IMR-90 (cell line): ENCODE results near the gene ILF3. TPM values are rescaled to one million over a fixed set of nuclear protein-coding genes. Genes with fewer than 3 reads are reported as not detected.

Experiments used
- ATAC-seq: fragments of 200-7000 bp; cut with Tn5 transposase; 2 replicates; pipeline ENCODE4 v1.9.1; 2020; ENCODE audit warnings: low read depth, mild to moderate bottlenecking, moderate library complexity
- BruUV-seq: library from RNA; stranded (reverse); fragments of 400-500 nt; replicated peaks from 2 replicates; lab custom pipeline; 2021; lab: Mats Ljungman, UMichigan
- CTCF ChIA-PET: fragments of 300-600 bp; formaldehyde crosslinking; extraction: SDS; loops from one replicate; lab custom pipeline; 2021; ENCODE audit warnings: antibody characterized with exemption; lab: Yijun Ruan, JAX
- POLR2A ChIA-PET: fragments of 300-600 bp; sonication (Branson Sonifier 250); formaldehyde crosslinking; loops from one replicate; lab custom pipeline; 2022; ENCODE audit warnings: antibody characterized with exemption; ENCODE audit not compliant: unreplicated experiment; lab: Charles Lee
- DNase-seq: peaks from one replicate; pipeline ENCODE4 v3.0.0; 2013
- H2AFZ ChIP-seq: replicated peaks from 2 replicates; pipeline ENCODE3; 2013; ENCODE audit warnings: low read length, mild to moderate bottlenecking; ENCODE audit not compliant: poor library complexity
- H2AK5ac ChIP-seq: 2 replicates; pipeline ENCODE4 v1.6.1; 2013; ENCODE audit warnings: low read depth, low read length, inconsistent platforms
- H2AK9ac ChIP-seq: replicated peaks from 2 replicates; pipeline ENCODE3; 2013; ENCODE audit warnings: mild to moderate bottlenecking, low read depth, low read length, moderate library complexity; ENCODE audit not compliant: poor library complexity
- H2BK120ac ChIP-seq: 2 replicates; pipeline ENCODE4 v1.6.1; 2013; ENCODE audit warnings: low read depth, low read length, inconsistent platforms
- H2BK15ac ChIP-seq: 3 replicates; pipeline ENCODE4 v1.6.1; 2013; ENCODE audit warnings: low read depth, low read length, inconsistent platforms
- H2BK20ac ChIP-seq: 2 replicates; pipeline ENCODE4 v1.6.1; 2013; ENCODE audit warnings: low read depth, mild to moderate bottlenecking, inconsistent platforms, low read length, moderate library complexity
- H2BK5ac ChIP-seq: 2 replicates; pipeline ENCODE4 v1.6.1; 2013; ENCODE audit warnings: mild to moderate bottlenecking, low read depth, low read length, inconsistent platforms; ENCODE audit not compliant: poor library complexity, severe bottlenecking
- H3K14ac ChIP-seq: replicated peaks from 2 replicates; pipeline ENCODE4 v1.6.1; 2013; ENCODE audit warnings: low read depth, low read length, inconsistent platforms
- H3K18ac ChIP-seq: 2 replicates; pipeline ENCODE4 v1.6.1; 2013; ENCODE audit warnings: low read depth, low read length, control low read depth
- H3K23ac ChIP-seq: 2 replicates; pipeline ENCODE4 v1.6.1; 2013; ENCODE audit warnings: low read depth, low read length, inconsistent platforms
- H3K27ac ChIP-seq: 2 replicates; pipeline ENCODE4 v1.5.1; 2013; ENCODE audit warnings: mild to moderate bottlenecking, control low read depth, low read length; ENCODE audit not compliant: insufficient read depth
- H3K27me3 ChIP-seq: 2 replicates; pipeline ENCODE4 v1.6.1; 2013; ENCODE audit warnings: low read length; ENCODE audit not compliant: control insufficient read depth, insufficient read depth
- H3K36me3 ChIP-seq: 2 replicates; pipeline ENCODE4 v1.6.1; 2013; ENCODE audit warnings: low read length, mixed read lengths; ENCODE audit not compliant: control insufficient read depth, insufficient read depth
- H3K4ac ChIP-seq: 2 replicates; pipeline ENCODE4 v1.6.1; 2013; ENCODE audit warnings: low read depth, low read length, inconsistent platforms
- H3K4me1 ChIP-seq: 2 replicates; pipeline ENCODE4 v1.6.1; 2013; ENCODE audit warnings: low read length, mixed read lengths; ENCODE audit not compliant: control insufficient read depth, insufficient read depth
- H3K4me2 ChIP-seq: 2 replicates; pipeline ENCODE4 v1.6.1; 2013; ENCODE audit warnings: low read depth, mild to moderate bottlenecking, control low read depth, low read length, moderate library complexity
- H3K4me3 ChIP-seq: 2 replicates; pipeline ENCODE4 v1.5.1; 2013; ENCODE audit warnings: low read depth, mild to moderate bottlenecking, control low read depth, low read length, moderate library complexity; ENCODE audit not compliant: insufficient read depth
- H3K56ac ChIP-seq: 2 replicates; pipeline ENCODE4 v1.6.1; 2013; ENCODE audit warnings: low read length, inconsistent platforms; ENCODE audit not compliant: insufficient read depth; ENCODE audit errors: extremely low read depth
- H3K79me1 ChIP-seq, 2 experiments: 2 replicates each; pipeline ENCODE4 v1.6.1; 2013; ENCODE audit warnings: low read length in 2 of 2, inconsistent platforms in 1 of 2, low read depth in 1 of 2
- H3K9ac ChIP-seq: 2 replicates; pipeline ENCODE4 v1.6.1; 2013; ENCODE audit warnings: low read depth, low read length, control low read depth
- H3K9me1 ChIP-seq: 2 replicates; pipeline ENCODE4 v1.6.1; 2013; ENCODE audit warnings: low read length, inconsistent platforms; ENCODE audit not compliant: insufficient read depth
- H3K9me3 ChIP-seq: 2 replicates; pipeline ENCODE4 v1.6.1; 2013; ENCODE audit warnings: low read length; ENCODE audit not compliant: control insufficient read depth, insufficient read depth
- H4K20me1 ChIP-seq: 2 replicates; pipeline ENCODE4 v1.6.1; 2013; ENCODE audit warnings: low read length, inconsistent platforms; ENCODE audit not compliant: insufficient read depth
- H4K5ac ChIP-seq: 2 replicates; pipeline ENCODE4 v1.6.1; 2013; ENCODE audit warnings: mild to moderate bottlenecking, low read depth, low read length, control low read depth
- H4K8ac ChIP-seq, 2 experiments: 2 replicates each; pipeline ENCODE4 v1.6.1; 2013; ENCODE audit warnings: low read depth in 2 of 2, low read length in 2 of 2, control low read depth in 1 of 2, inconsistent platforms in 1 of 2
- H4K91ac ChIP-seq: 2 replicates; pipeline ENCODE4 v1.6.1; 2013; ENCODE audit warnings: low read depth, low read length, inconsistent platforms; ENCODE audit not compliant: insufficient read depth
- BHLHE40 ChIP-seq: fragments of 150-350 bp; IDR thresholded peaks from 2 replicates; pipeline ENCODE4 v1.6.1; 2016; ENCODE audit warnings: mild to moderate bottlenecking, low read depth, low read length
- CEBPB ChIP-seq: IDR thresholded peaks from 2 replicates; pipeline ENCODE4 v1.6.1; 2012; ENCODE audit warnings: low read depth, low read length, improper control_type of control experiment
- CHD1 ChIP-seq: IDR thresholded peaks from 2 replicates; pipeline ENCODE4 v1.6.1; 2012; ENCODE audit warnings: low read depth, low read length, improper control_type of control experiment
- FOS ChIP-seq: fragments of 150-350 bp; IDR thresholded peaks from 2 replicates; pipeline ENCODE4 v1.6.1; 2016; ENCODE audit warnings: low read depth, low read length
- MAFK ChIP-seq: IDR thresholded peaks from 2 replicates; pipeline ENCODE4 v1.6.1; 2012; ENCODE audit warnings: low read depth, low read length, improper control_type of control experiment
- MAZ ChIP-seq: IDR thresholded peaks from 2 replicates; pipeline ENCODE4 v1.6.1; 2012; ENCODE audit warnings: low read depth, mild to moderate bottlenecking, low read length, improper control_type of control experiment, moderate library complexity, borderline replicate concordance
- MXI1 ChIP-seq: IDR thresholded peaks from 2 replicates; pipeline ENCODE4 v1.6.1; 2012; ENCODE audit warnings: low read depth, mild to moderate bottlenecking, low read length, moderate library complexity, borderline replicate concordance
- NFE2L2 ChIP-seq: fragments of 150-350 bp; IDR thresholded peaks from 2 replicates; pipeline ENCODE4 v1.6.1; 2016; ENCODE audit warnings: low read depth, mild to moderate bottlenecking, low read length
- POLR2A ChIP-seq: IDR thresholded peaks from 2 replicates; pipeline ENCODE4 v1.6.1; 2012; ENCODE audit warnings: mild to moderate bottlenecking, low read depth, low read length
- RAD21 ChIP-seq: IDR thresholded peaks from 2 replicates; pipeline ENCODE4 v1.6.1; 2012; ENCODE audit warnings: low read length, improper control_type of control experiment
- RCOR1 ChIP-seq: IDR thresholded peaks from 2 replicates; pipeline ENCODE4 v1.6.1; 2012; ENCODE audit warnings: mild to moderate bottlenecking, low read length, improper control_type of control experiment; ENCODE audit not compliant: insufficient replicate concordance
- RFX5 ChIP-seq: IDR thresholded peaks from 2 replicates; pipeline ENCODE4 v1.8.0; 2012; ENCODE audit warnings: low read depth, mild to moderate bottlenecking, low read length, moderate library complexity
- SMC3 ChIP-seq: fragments of 150-350 bp; IDR thresholded peaks from 2 replicates; pipeline ENCODE4 v1.6.1; 2016; ENCODE audit warnings: low read depth, mild to moderate bottlenecking, antibody characterized with exemption, low read length, moderate library complexity
- WGBS, 2 experiments: methylation state at CpG; one replicate each; pipeline versions ENCODE4 v1.1.5 to v1.1.7; 2013; ENCODE audit warnings: missing lambda C conversion rate in 2 of 2; ENCODE audit not compliant: insufficient read length in 1 of 2; ENCODE audit errors: extremely low coverage in 2 of 2; 5-methylcytosine and 5-hydroxymethylcytosine counted together
- dilution Hi-C: fragments of 300-500 bp; cut with HindIII; formaldehyde crosslinking; loops from one replicate; pipeline ENCODE4 v1.14.3; 2018; ENCODE audit warnings: low sequenced_read_pairs; ENCODE audit not compliant: unreplicated experiment
- in situ Hi-C: fragments of 300-500 bp; cut with MboI; formaldehyde crosslinking; loops from 3 replicates; pipeline ENCODE4 v1.14.3; 2019; ENCODE audit warnings: low sequenced_read_pairs, inconsistent platforms, mixed read lengths
- intact Hi-C: fragments of 100-400 bp; cut with micrococcal nuclease; formaldehyde crosslinking; loops from 2 replicates; pipeline ENCODE4 v1.10.0; 2022
- polyA plus RNA-seq, 3 experiments: library from polyadenylated mRNA; depleted of rRNA; stranded (reverse); fragments of >200 nt; gene quantifications; 2 replicates each; pipeline ENCODE4 v1.2.3, GENCODE V29; 2012; ENCODE audit warnings: low replicate concordance in 1 of 3
- total RNA-seq: library from RNA; depleted of rRNA; stranded (reverse); fragments of >200 nt; gene quantifications from 2 replicates; pipeline ENCODE4 v1.2.3, GENCODE V29; 2012
- TF ChIP-seq, protein P1 (sequence below): conservative IDR thresholded peaks from 2 replicates; pipeline ENCODE4 v1.5.1; 2012; ENCODE audit warnings: mild to moderate bottlenecking, low read depth, low read length, improper control_type of control experiment
- TF ChIP-seq, protein P2 (sequence below): fragments of 150-350 bp; IDR thresholded peaks from 2 replicates; pipeline ENCODE4 v1.6.1; 2016; ENCODE audit warnings: low read depth, mild to moderate bottlenecking, low read length, moderate library complexity, borderline replicate concordance
- TF ChIP-seq, protein P3 (sequence below): fragments of 150-350 bp; IDR thresholded peaks from 2 replicates; pipeline ENCODE4 v1.6.1; 2017; ENCODE audit warnings: mild to moderate bottlenecking, antibody characterized with exemption, low read length, low read depth

ILF3 gene
- total and polyA plus RNA-seq, 2 of the 4 experiments (the other 2 are of a cell fraction) = 120 to 166 TPM

DNA sequence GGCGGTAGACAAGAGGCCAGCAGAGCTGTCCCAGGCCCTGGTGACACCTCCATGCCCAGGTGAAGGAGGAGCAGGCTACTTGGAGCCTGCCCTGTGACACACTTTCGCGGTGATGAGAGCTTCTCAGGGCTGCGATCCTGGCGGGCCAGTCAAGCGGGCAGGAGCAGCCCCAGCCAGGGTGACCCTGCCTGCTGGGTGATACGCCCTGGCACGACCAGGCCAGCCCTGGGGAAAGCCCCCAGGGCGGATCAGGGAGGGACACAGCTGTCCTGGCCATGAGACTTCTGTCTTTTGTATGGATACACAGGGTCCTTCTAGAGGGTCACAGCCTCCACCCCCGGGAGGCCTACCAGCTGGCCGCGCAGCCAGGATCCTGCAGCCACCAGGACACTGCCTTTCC is 76.8 kb downstream of the ILF3 start:
- H2BK15ac ChIP-seq = no peak overlapping the region
- 97% methylated on average over 6 of the region's 12 CpGs; no CpG with 5 or more reads in 1 of the 2 experiments for WGBS, 2 experiments
- dilution Hi-C loops (no loop called here), in situ Hi-C loops (no loop called here), intact Hi-C loops (no loop called here)
- H2BK120ac ChIP-seq = no peak overlapping the region
- peaks cover 11% of the 10 kb centered on the region for H3K9me1 ChIP-seq
- ATAC-seq = no peak
- no peak for TF ChIP-seq SMC3
- TF ChIP-seq MAZ = no peak
- TF ChIP-seq POLR2A = no peak
- TF ChIP-seq RFX5 = no peak
- no peak for TF ChIP-seq RAD21
- TF ChIP-seq RCOR1 = no peak
- no peak for TF ChIP-seq FOS
- TF ChIP-seq NFE2L2 = no peak
- no peak for TF ChIP-seq BHLHE40
- no peak for TF ChIP-seq MXI1
- TF ChIP-seq, protein P1, sequence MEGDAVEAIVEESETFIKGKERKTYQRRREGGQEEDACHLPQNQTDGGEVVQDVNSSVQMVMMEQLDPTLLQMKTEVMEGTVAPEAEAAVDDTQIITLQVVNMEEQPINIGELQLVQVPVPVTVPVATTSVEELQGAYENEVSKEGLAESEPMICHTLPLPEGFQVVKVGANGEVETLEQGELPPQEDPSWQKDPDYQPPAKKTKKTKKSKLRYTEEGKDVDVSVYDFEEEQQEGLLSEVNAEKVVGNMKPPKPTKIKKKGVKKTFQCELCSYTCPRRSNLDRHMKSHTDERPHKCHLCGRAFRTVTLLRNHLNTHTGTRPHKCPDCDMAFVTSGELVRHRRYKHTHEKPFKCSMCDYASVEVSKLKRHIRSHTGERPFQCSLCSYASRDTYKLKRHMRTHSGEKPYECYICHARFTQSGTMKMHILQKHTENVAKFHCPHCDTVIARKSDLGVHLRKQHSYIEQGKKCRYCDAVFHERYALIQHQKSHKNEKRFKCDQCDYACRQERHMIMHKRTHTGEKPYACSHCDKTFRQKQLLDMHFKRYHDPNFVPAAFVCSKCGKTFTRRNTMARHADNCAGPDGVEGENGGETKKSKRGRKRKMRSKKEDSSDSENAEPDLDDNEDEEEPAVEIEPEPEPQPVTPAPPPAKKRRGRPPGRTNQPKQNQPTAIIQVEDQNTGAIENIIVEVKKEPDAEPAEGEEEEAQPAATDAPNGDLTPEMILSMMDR = no peak
- TF ChIP-seq, protein P2, sequence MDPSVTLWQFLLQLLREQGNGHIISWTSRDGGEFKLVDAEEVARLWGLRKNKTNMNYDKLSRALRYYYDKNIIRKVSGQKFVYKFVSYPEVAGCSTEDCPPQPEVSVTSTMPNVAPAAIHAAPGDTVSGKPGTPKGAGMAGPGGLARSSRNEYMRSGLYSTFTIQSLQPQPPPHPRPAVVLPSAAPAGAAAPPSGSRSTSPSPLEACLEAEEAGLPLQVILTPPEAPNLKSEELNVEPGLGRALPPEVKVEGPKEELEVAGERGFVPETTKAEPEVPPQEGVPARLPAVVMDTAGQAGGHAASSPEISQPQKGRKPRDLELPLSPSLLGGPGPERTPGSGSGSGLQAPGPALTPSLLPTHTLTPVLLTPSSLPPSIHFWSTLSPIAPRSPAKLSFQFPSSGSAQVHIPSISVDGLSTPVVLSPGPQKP = no peak
- no peak for TF ChIP-seq CHD1
- TF ChIP-seq CEBPB = no peak
- TF ChIP-seq, protein P3, sequence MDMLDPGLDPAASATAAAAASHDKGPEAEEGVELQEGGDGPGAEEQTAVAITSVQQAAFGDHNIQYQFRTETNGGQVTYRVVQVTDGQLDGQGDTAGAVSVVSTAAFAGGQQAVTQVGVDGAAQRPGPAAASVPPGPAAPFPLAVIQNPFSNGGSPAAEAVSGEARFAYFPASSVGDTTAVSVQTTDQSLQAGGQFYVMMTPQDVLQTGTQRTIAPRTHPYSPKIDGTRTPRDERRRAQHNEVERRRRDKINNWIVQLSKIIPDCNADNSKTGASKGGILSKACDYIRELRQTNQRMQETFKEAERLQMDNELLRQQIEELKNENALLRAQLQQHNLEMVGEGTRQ = no peak
- TF ChIP-seq MAFK = no peak
- H3K79me1 ChIP-seq = peaks cover 15 to 81% of the 10 kb centered on the region in 2 experiments
- no peak overlapping the region for H3K4me3 ChIP-seq
- H3K4me1 ChIP-seq = no peaks in the 10 kb centered on the region
- H4K91ac ChIP-seq = no peak overlapping the region
- no peak for DNase-seq
- H2AK5ac ChIP-seq = no peak overlapping the region; the same call in 1 of the 2 replicates
- H3K4me2 ChIP-seq = no peak overlapping the region
- H3K18ac ChIP-seq = no peak overlapping the region
- H3K9me3 ChIP-seq = no peaks in the 10 kb centered on the region
- H2AFZ ChIP-seq = no peak overlapping the region
- no peak overlapping the region for H3K27ac ChIP-seq
- no peak overlapping the region for H3K23ac ChIP-seq
- no peak overlapping the region for H4K8ac ChIP-seq
- no peak overlapping the region for H3K56ac ChIP-seq
- no peak overlapping the region for H2BK5ac ChIP-seq
- peaks cover 78% of the 10 kb centered on the region for H4K20me1 ChIP-seq
- H4K5ac ChIP-seq = no peak overlapping the region
- no TSS peak for BruUV-seq
- H3K14ac ChIP-seq = no peak overlapping the region
- no peak overlapping the region for H2BK20ac ChIP-seq
- no peak overlapping the region for H3K4ac ChIP-seq
- H3K36me3 ChIP-seq = peaks cover 4% of the 10 kb centered on the region; the same call in 1 of the 2 replicates
- CTCF ChIA-PET = interaction anchor here (1.3 kb wide), 1 partner anchor 13 kb away, joined by 4 read pairs; the partner anchor contains the start of gene DNM2
- H3K9ac ChIP-seq = no peak overlapping the region
- POLR2A ChIA-PET = no interaction called here
- peak overlapping the region; percentile 78 for H2AK9ac ChIP-seq
- H3K27me3 ChIP-seq = no peaks in the 10 kb centered on the region
